ENCODE measurements around the gene CLRN2.

CLRN2 gene

GRCh38 chr4:17514865-17515264 is at the start of gene CLRN2:
Gene CLRN2 (plus strand): TSS chr4:17515165. CDS start chr4:17515267, 102 bp downstream.
- no peak for TF ChIP-seq CTCF (conservative IDR thresholded peaks at IDR 0.05)
- peak within 1 kb of the TSS; percentile 81 for H3K27ac ChIP-seq

GRCh38 chr4:17468619-17469221 is 46.2 kb upstream of the CLRN2 start:
- TF ChIP-seq CTCF (conservative IDR thresholded peaks at IDR 0.05): peak; percentile 61
- no peak overlapping the region for H3K27ac ChIP-seq

- H3K27ac ChIP-seq: no peak overlapping the region
These were observed 44.9 kb upstream of the CLRN2 start for GRCh38 chr4:17469931-17470674.

GRCh38 chr4:17475481-17475880 is 39.5 kb upstream of the CLRN2 start:
- no peak overlapping the region for H3K27ac ChIP-seq
- no peak for TF ChIP-seq CTCF (conservative IDR thresholded peaks at IDR 0.05)

More at GRCh38 chr4:17469931-17470674, 44.9 kb upstream of the CLRN2 start:
- no peak for TF ChIP-seq CTCF (conservative IDR thresholded peaks at IDR 0.05)

- no peak overlapping the region for H3K27ac ChIP-seq
- TF ChIP-seq CTCF (conservative IDR thresholded peaks at IDR 0.05): no peak
These were observed 38.1 kb upstream of the CLRN2 start for GRCh38 chr4:17476853-17477252.

- H3K27ac ChIP-seq: no peak overlapping the region
- TF ChIP-seq CTCF (conservative IDR thresholded peaks at IDR 0.05): no peak
These were observed 37.0 kb upstream of the CLRN2 start for GRCh38 chr4:17477774-17478472.

GRCh38 chr4:17480210-17480927 is 34.6 kb upstream of the CLRN2 start:
- no peak for TF ChIP-seq CTCF (conservative IDR thresholded peaks at IDR 0.05)

More at GRCh38 chr4:17480210-17480927, 34.6 kb upstream of the CLRN2 start:
- H3K27ac ChIP-seq: no peak overlapping the region
